ENCODE results near the gene CLMP.

DNA sequence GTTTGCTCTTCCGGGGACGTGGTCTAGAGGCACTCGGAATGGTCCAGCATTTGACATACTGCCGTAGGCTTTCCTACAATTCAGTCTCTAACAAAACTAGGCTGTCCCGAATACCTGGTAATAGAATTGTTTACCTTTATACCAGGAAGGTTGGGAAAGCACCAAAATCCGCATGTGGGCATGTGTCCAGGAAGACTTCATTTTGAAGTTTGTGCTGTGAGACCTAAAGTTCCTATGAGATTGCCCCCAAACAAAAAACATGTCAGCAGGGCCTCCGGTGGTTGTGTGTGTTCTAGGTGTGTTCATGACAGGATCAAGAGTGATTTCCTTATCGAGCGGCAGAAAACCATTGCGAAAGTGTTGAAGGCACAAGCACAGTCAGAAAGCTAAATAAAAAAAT is 159.2 kb downstream of the CLMP start:
- TF ChIP-seq, protein P1, sequence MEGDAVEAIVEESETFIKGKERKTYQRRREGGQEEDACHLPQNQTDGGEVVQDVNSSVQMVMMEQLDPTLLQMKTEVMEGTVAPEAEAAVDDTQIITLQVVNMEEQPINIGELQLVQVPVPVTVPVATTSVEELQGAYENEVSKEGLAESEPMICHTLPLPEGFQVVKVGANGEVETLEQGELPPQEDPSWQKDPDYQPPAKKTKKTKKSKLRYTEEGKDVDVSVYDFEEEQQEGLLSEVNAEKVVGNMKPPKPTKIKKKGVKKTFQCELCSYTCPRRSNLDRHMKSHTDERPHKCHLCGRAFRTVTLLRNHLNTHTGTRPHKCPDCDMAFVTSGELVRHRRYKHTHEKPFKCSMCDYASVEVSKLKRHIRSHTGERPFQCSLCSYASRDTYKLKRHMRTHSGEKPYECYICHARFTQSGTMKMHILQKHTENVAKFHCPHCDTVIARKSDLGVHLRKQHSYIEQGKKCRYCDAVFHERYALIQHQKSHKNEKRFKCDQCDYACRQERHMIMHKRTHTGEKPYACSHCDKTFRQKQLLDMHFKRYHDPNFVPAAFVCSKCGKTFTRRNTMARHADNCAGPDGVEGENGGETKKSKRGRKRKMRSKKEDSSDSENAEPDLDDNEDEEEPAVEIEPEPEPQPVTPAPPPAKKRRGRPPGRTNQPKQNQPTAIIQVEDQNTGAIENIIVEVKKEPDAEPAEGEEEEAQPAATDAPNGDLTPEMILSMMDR (IDR thresholded peaks at IDR 0.05), result no peak
- TF ChIP-seq POLR2A (IDR thresholded peaks at IDR 0.05) (no peak), EP300 (IDR thresholded peaks at IDR 0.05) (no peak)

All from ovary (tissue), 3 donors.